Naive thymus-derived CD4-positive, alpha-beta T cell (primary cell): Measurements from ENCODE around the gene TMEM132D. TPM values are rescaled to one million over a fixed set of nuclear protein-coding genes. Genes with fewer than 3 reads are reported as not detected.

Experiments
- ATAC-seq: fragments of 150-1000 bp; cut with Tn5 transposase; 2 replicates; pipeline ENCODE4 v1.10.0; 2021; ENCODE audit warnings: mild to moderate bottlenecking, moderate library complexity
- CTCF ChIA-PET: fragments of 350-600 bp; sonication (Branson Sonifier 250); formaldehyde crosslinking; loops from one replicate; lab custom pipeline; 2021; ENCODE audit warnings: antibody characterized with exemption; lab: Charles Lee
- POLR2A ChIA-PET: fragments of 350-600 bp; sonication (Branson Sonifier 250); formaldehyde crosslinking; loops from one replicate; lab custom pipeline; 2021; ENCODE audit warnings: antibody characterized with exemption, inconsistent platforms; lab: Charles Lee
- DNase-seq, 9 donors: peaks; one replicate each; pipeline versions ENCODE4 v3.0.0 to v3.0.0-alpha.2; 2020 to 2022; ENCODE audit warnings: mixed read lengths in 1 of 9
- H3K27ac ChIP-seq: one replicate; pipeline ENCODE4 v1.7.0; 2013; ENCODE audit warnings: mild to moderate bottlenecking, low read depth, low read length, moderate library complexity
- H3K27me3 ChIP-seq, 2 donors: one replicate each; pipeline ENCODE4 v1.7.0; 2013; ENCODE audit warnings: low read length in 2 of 2, mild to moderate bottlenecking in 2 of 2, moderate library complexity in 2 of 2; ENCODE audit not compliant: control insufficient read depth in 2 of 2, insufficient read depth in 2 of 2
- H3K36me3 ChIP-seq, 3 experiments: 1 replicate in 2 of 3; 2 replicates in 1 of 3; pipeline ENCODE4 v1.7.0; 2013; ENCODE audit warnings: low read length in 3 of 3, mild to moderate bottlenecking in 3 of 3, moderate library complexity in 1 of 3; ENCODE audit not compliant: insufficient read depth in 3 of 3, control insufficient read depth in 2 of 3
- H3K4me1 ChIP-seq, 2 donors: one replicate each; pipeline ENCODE4 v1.7.0; 2013; ENCODE audit warnings: low read length in 2 of 2, mild to moderate bottlenecking in 2 of 2, moderate library complexity in 1 of 2; ENCODE audit not compliant: control insufficient read depth in 2 of 2, insufficient read depth in 2 of 2
- H3K4me3 ChIP-seq: 2 replicates; pipeline ENCODE4 v1.7.0; 2013; ENCODE audit warnings: mild to moderate bottlenecking, low read length
- H3K9me3 ChIP-seq, 3 experiments: 1 replicate in 2 of 3; 2 replicates in 1 of 3; pipeline ENCODE4 v1.7.0; 2013; ENCODE audit warnings: low read length in 3 of 3; ENCODE audit not compliant: control insufficient read depth in 2 of 3
- H3K27ac Mint-ChIP-seq, 9 donors: one replicate each; pipeline ENCODE4 v1.8.0; 2020 to 2022; ENCODE audit warnings: mixed read lengths in 9 of 9, mild to moderate bottlenecking in 8 of 9, moderate library complexity in 5 of 9, inconsistent platforms in 2 of 9
- H3K27me3 Mint-ChIP-seq, 5 donors: one replicate each; pipeline ENCODE4 v1.8.0; 2021 to 2022; ENCODE audit warnings: mixed read lengths in 5 of 5, mild to moderate bottlenecking in 1 of 5
- H3K36me3 Mint-ChIP-seq, 5 donors: one replicate each; pipeline ENCODE4 v1.8.0; 2020 to 2022; ENCODE audit warnings: mixed read lengths in 5 of 5, mild to moderate bottlenecking in 3 of 5, inconsistent platforms in 1 of 5
- H3K4me1 Mint-ChIP-seq, 7 donors: one replicate each; pipeline ENCODE4 v1.8.0; 2020 to 2022; ENCODE audit warnings: mixed read lengths in 7 of 7, mild to moderate bottlenecking in 3 of 7, inconsistent platforms in 1 of 7
- H3K4me3 Mint-ChIP-seq, 10 donors: one replicate each; pipeline ENCODE4 v1.8.0; 2020 to 2022; ENCODE audit warnings: mild to moderate bottlenecking in 10 of 10, mixed read lengths in 10 of 10, moderate library complexity in 6 of 10, inconsistent platforms in 2 of 10
- H3K9me3 Mint-ChIP-seq, 11 donors: one replicate each; pipeline ENCODE4 v1.8.0; 2020 to 2022; ENCODE audit warnings: mixed read lengths in 11 of 11, mild to moderate bottlenecking in 4 of 11, inconsistent platforms in 1 of 11, moderate library complexity in 1 of 11
- intact Hi-C, 2 donors: fragments of 100-400 bp; cut with micrococcal nuclease; formaldehyde crosslinking; loops; one replicate each; pipeline ENCODE4 v1.15.1; 2023
- polyA plus RNA-seq, 2 donors: library from polyadenylated mRNA; unstranded; fragments of 300-500 nt; fragmentation: Illumina TruSeq; gene quantifications; one replicate each; pipeline ENCODE4 v1.2.3, GENCODE V29; 2021
- total RNA-seq, 6 experiments: library from RNA in 5 of 6; stranded (reverse) in 5 of 6; gene quantifications; 1 replicate in 5 of 6; 2 replicates in 1 of 6; pipeline ENCODE4 v1.2.3 and lab custom pipeline; 2021 to 2026

TMEM132D gene
- total and polyA plus RNA-seq, 7 experiments from 2014 or later, result not detected

GRCh38 chr12:129868575-129868974 is 35.2 kb downstream of the TMEM132D start:
- H3K9me3 Mint-ChIP-seq, result peaks cover 3 to 15% (median 10%) of the 10 kb centered on the region in 11 donors
- H3K27me3 ChIP-seq, result no peaks in the 10 kb centered on the region
- no peaks in the 10 kb centered on the region for H3K36me3 ChIP-seq
- H3K4me1 ChIP-seq, result no peaks in the 10 kb centered on the region
- no peak overlapping the region for H3K4me3 Mint-ChIP-seq
- H3K27ac Mint-ChIP-seq, result no peak overlapping the region
- no peak overlapping the region for H3K4me3 ChIP-seq
- H3K4me1 Mint-ChIP-seq, result no peaks in the 10 kb centered on the region
- H3K9me3 ChIP-seq, result no peaks in the 10 kb centered on the region
- no peak for DNase-seq
- H3K36me3 Mint-ChIP-seq, result no peaks in the 10 kb centered on the region
- peaks cover 0 to 7% (median 0%) of the 10 kb centered on the region in 5 donors for H3K27me3 Mint-ChIP-seq
- no peak for ATAC-seq
- ChIA-PET POLR2A (no interaction called here), CTCF (no interaction called here)
- intact Hi-C loops, result no loop called here
- no peak overlapping the region for H3K27ac ChIP-seq

DNA sequence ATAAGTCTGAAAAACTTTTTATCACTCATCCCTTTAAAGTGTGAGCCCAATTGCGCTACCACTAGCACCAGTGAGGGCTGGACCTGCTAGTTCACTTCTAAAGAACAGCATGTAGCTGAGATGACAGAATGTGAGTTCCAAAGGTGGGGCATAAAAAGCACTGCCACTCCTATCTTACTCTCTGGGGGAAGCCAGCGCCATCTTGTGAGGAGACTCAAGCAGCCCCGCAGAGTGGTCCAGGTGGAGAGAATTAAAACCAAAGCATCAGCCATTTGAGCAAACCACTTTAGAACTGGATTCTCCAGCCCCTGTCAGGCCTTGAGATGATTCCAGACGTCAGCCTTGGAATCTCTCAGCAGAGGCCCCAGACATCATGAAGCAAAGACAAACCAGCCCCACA is 39.9 kb downstream of the TMEM132D start:
- Mint-ChIP-seq H3K4me1 (no peaks in the 10 kb centered on the region), H3K4me3 (no peak overlapping the region), H3K27me3 (no peaks in the 10 kb centered on the region), H3K36me3 (no peaks in the 10 kb centered on the region), H3K9me3 (peaks cover 0 to 14% (median 10%) of the 10 kb centered on the region in 11 donors), H3K27ac (no peak overlapping the region)
- ATAC-seq (no peak), DNase-seq (no peak)
- H3K36me3 ChIP-seq, result no peaks in the 10 kb centered on the region
- no peaks in the 10 kb centered on the region for H3K9me3 ChIP-seq
- ChIA-PET POLR2A (no interaction called here), CTCF (no interaction called here)
- H3K4me3 ChIP-seq, result no peak overlapping the region
- H3K27me3 ChIP-seq, result no peaks in the 10 kb centered on the region
- intact Hi-C loops, result no loop called here
- H3K4me1 ChIP-seq, result no peaks in the 10 kb centered on the region
- no peak overlapping the region for H3K27ac ChIP-seq

DNA sequence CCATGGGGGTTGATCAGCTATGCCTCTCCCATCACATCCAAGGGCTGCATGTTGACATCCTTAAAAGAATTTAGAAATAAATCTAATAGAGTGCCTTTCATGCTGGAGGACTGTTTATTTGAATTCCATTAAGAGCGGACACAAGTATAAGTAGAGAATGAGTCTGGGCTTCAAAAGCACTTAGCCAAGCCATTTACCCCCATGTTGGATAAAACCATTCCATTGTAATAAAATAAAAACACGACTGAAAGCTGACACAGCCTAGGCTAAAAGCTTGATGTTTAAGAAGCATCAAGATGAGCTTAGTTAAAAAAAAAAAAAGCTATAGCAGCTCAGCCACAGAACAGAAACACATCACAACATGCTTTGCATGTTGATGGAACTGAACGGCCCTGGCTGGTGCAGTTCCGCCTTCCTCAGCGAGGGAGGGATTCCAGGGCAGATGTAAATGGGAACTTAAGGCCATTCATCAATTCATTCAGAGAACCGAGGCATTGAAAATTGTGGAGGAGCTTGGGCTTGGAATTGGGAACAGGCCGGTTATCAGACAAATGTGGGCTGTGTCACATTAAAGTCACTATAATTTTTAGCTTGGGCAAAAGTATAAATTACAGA is 41.2 kb downstream of the TMEM132D start:
- H3K36me3 Mint-ChIP-seq, result no peaks in the 10 kb centered on the region
- H3K4me1 ChIP-seq, result no peaks in the 10 kb centered on the region
- no peak overlapping the region for H3K27ac ChIP-seq
- H3K27ac Mint-ChIP-seq, result no peak overlapping the region
- ChIA-PET CTCF (no interaction called here), POLR2A (no interaction called here)
- H3K36me3 ChIP-seq, result no peaks in the 10 kb centered on the region
- H3K9me3 Mint-ChIP-seq, result peaks cover 0 to 14% (median 10%) of the 10 kb centered on the region in 11 donors
- intact Hi-C loops, result no loop called here
- H3K4me3 ChIP-seq, result no peak overlapping the region
- no peaks in the 10 kb centered on the region for H3K9me3 ChIP-seq
- DNase-seq (no peak), ATAC-seq (no peak)
- no peak overlapping the region for H3K4me3 Mint-ChIP-seq
- no peaks in the 10 kb centered on the region for H3K27me3 Mint-ChIP-seq
- no peaks in the 10 kb centered on the region for H3K27me3 ChIP-seq
- H3K4me1 Mint-ChIP-seq, result no peaks in the 10 kb centered on the region

GRCh38 chr12:129861951-129862350 is 41.9 kb downstream of the TMEM132D start:
- Mint-ChIP-seq H3K4me3 (no peak overlapping the region), H3K36me3 (no peaks in the 10 kb centered on the region), H3K9me3 (peaks cover 0 to 14% (median 10%) of the 10 kb centered on the region in 11 donors), H3K27me3 (no peaks in the 10 kb centered on the region), H3K4me1 (no peaks in the 10 kb centered on the region), H3K27ac (no peak overlapping the region)
- Histone ChIP-seq H3K27me3 (no peaks in the 10 kb centered on the region), H3K4me3 (no peak overlapping the region), H3K36me3 (no peaks in the 10 kb centered on the region), H3K27ac (no peak overlapping the region), H3K9me3 (no peaks in the 10 kb centered on the region), H3K4me1 (no peaks in the 10 kb centered on the region)
- ATAC-seq (no peak), DNase-seq (no peak)
- ChIA-PET POLR2A (no interaction called here), CTCF (no interaction called here)
- intact Hi-C loops, result no loop called here

DNA sequence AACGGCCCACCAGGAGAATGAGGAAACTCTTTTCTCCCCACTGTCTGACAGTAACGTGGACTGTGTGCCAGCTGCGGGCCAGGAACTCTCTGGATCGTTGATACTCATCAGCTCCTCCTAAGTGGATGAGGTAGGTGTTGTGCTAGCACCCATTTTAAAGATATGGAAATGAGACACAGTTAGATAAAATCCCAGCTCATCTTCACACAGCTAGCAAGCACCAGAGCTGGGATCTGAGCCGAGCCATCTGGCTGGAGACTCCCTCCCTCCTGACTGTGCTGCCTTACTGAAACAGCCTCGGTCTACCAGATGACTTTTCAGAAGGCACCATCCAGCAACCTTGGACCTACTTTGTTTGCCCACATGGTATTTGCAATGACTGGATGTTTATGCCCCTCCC is 49.2 kb downstream of the TMEM132D start:
- POLR2A ChIA-PET, result no interaction called here
- Histone ChIP-seq H3K27me3 (no peaks in the 10 kb centered on the region), H3K4me3 (no peak overlapping the region), H3K36me3 (no peaks in the 10 kb centered on the region), H3K27ac (no peak overlapping the region), H3K4me1 (no peaks in the 10 kb centered on the region), H3K9me3 (no peaks in the 10 kb centered on the region)
- Mint-ChIP-seq H3K27me3 (peaks cover 0 to 7% (median 0%) of the 10 kb centered on the region in 5 donors), H3K36me3 (no peaks in the 10 kb centered on the region), H3K27ac (no peak overlapping the region), H3K4me3 (no peak overlapping the region), H3K4me1 (no peaks in the 10 kb centered on the region), H3K9me3 (no peaks in the 10 kb centered on the region)
- DNase-seq (no peak), ATAC-seq (no peak)
- CTCF ChIA-PET, result no interaction called here
- intact Hi-C loops, result no loop called here

GRCh38 chr12:129851296-129851695 is 52.5 kb downstream of the TMEM132D start:
- intact Hi-C loops, result no loop called here
- CTCF ChIA-PET, result no interaction called here
- Mint-ChIP-seq H3K27ac (no peak overlapping the region), H3K36me3 (no peaks in the 10 kb centered on the region), H3K4me1 (no peaks in the 10 kb centered on the region), H3K9me3 (no peaks in the 10 kb centered on the region), H3K27me3 (peaks cover 0 to 16% (median 0%) of the 10 kb centered on the region in 5 donors), H3K4me3 (no peak overlapping the region)
- Histone ChIP-seq H3K4me3 (no peak overlapping the region), H3K36me3 (no peaks in the 10 kb centered on the region), H3K27ac (no peak overlapping the region), H3K9me3 (no peaks in the 10 kb centered on the region), H3K4me1 (no peaks in the 10 kb centered on the region), H3K27me3 (no peaks in the 10 kb centered on the region)
- POLR2A ChIA-PET, result no interaction called here
- no peak for DNase-seq
- ATAC-seq, result no peak

DNA sequence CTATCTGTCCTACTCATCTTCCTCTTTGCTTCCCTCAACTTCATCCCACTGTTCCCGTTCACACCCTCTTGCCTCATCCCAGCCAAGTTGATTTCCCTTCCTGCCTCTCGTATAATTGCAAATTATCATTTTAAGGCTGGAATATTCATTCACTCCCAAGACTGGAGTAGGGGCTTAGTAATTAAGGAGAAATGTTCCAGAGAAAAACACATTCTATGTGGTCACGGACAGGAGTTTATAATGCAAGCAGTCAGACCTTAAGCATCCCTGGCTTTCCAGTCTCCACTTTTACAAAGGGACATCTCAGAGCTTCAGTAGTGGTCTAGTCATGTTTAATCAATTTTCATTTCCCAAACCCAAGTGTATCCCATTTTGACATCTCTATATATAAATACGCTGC is 54.9 kb downstream of the TMEM132D start:
- ATAC-seq (no peak), DNase-seq (no peak)
- CTCF ChIA-PET, result no interaction called here
- H3K4me3 Mint-ChIP-seq, result no peak overlapping the region
- H3K4me3 ChIP-seq, result no peak overlapping the region
- H3K9me3 ChIP-seq, result no peaks in the 10 kb centered on the region
- no peaks in the 10 kb centered on the region for H3K36me3 ChIP-seq
- H3K27me3 Mint-ChIP-seq, result peaks cover 0 to 16% (median 0%) of the 10 kb centered on the region in 5 donors
- peaks cover 0 to 6% (median 0%) of the 10 kb centered on the region in 11 donors for H3K9me3 Mint-ChIP-seq
- POLR2A ChIA-PET, result no interaction called here
- H3K27ac ChIP-seq, result no peak overlapping the region
- no peaks in the 10 kb centered on the region for H3K4me1 ChIP-seq
- H3K36me3 Mint-ChIP-seq, result no peaks in the 10 kb centered on the region
- intact Hi-C loops, result no loop called here
- no peaks in the 10 kb centered on the region for H3K4me1 Mint-ChIP-seq
- no peaks in the 10 kb centered on the region for H3K27me3 ChIP-seq
- H3K27ac Mint-ChIP-seq, result peak overlapping the region in 1 of 9 donors; percentile 56
